Astrocyte (in vitro differentiated cells and primary cell): Measurements from ENCODE around the gene MRRF. TPM values are rescaled to one million over a fixed set of nuclear protein-coding genes. Genes with fewer than 3 reads are reported as not detected.

ENCODE experiments used
- DNase-seq: peaks from one replicate; pipeline ENCODE4 v3.0.0-alpha.2; 2010; ENCODE audit warnings: low read depth
- FAIRE-seq: peaks from 2 replicates; lab custom pipeline; 2011; peaks lifted over from hg19 to GRCh38; lab: Jason Lieb, UNC
- H2AFZ ChIP-seq: 2 replicates; pipeline ENCODE4 v1.6.0; 2012; ENCODE audit warnings: low read depth, low read length, inconsistent platforms
- H3K27ac ChIP-seq: 2 replicates; pipeline ENCODE4 v1.5.1; 2011; ENCODE audit warnings: low read depth, low read length, inconsistent platforms
- H3K27me3 ChIP-seq: 2 replicates; pipeline ENCODE4 v1.6.0; 2011; ENCODE audit warnings: low read length, inconsistent platforms; ENCODE audit not compliant: insufficient read depth
- H3K36me3 ChIP-seq: 2 replicates; pipeline ENCODE4 v1.5.1; 2011; ENCODE audit warnings: low read length, inconsistent platforms; ENCODE audit not compliant: insufficient read depth
- H3K4me1 ChIP-seq: 2 replicates; pipeline ENCODE4 v1.5.1; 2011; ENCODE audit warnings: low read length, inconsistent platforms; ENCODE audit not compliant: insufficient read depth
- H3K4me2 ChIP-seq: 2 replicates; pipeline ENCODE4 v1.6.0; 2012; ENCODE audit warnings: low read length, inconsistent platforms
- H3K4me3 ChIP-seq: 2 replicates; pipeline ENCODE4 v1.5.1; 2011; ENCODE audit warnings: low read depth, mild to moderate bottlenecking, low read length, inconsistent platforms; ENCODE audit not compliant: insufficient read depth
- H3K79me2 ChIP-seq: 2 replicates; pipeline ENCODE4 v1.6.0; 2012; ENCODE audit warnings: mild to moderate bottlenecking, low read length, inconsistent platforms; ENCODE audit not compliant: insufficient read depth
- H3K9ac ChIP-seq: 2 replicates; pipeline ENCODE4 v1.6.0; 2012; ENCODE audit warnings: mild to moderate bottlenecking, low read length, inconsistent platforms
- H3K9me3 ChIP-seq: 2 replicates; pipeline ENCODE4 v1.5.1; 2012; ENCODE audit warnings: low read depth, mild to moderate bottlenecking, low read length, inconsistent platforms; ENCODE audit not compliant: insufficient read depth
- H4K20me1 ChIP-seq: 2 replicates; pipeline ENCODE4 v1.6.0; 2012; ENCODE audit warnings: low read length, inconsistent platforms; ENCODE audit not compliant: insufficient read depth
- H3K27ac Mint-ChIP-seq: one replicate; pipeline ENCODE4 v1.8.0; 2021; ENCODE audit warnings: mild to moderate bottlenecking, mixed read lengths; ENCODE audit not compliant: unreplicated experiment
- H3K27me3 Mint-ChIP-seq: one replicate; pipeline ENCODE4 v1.8.0; 2021; ENCODE audit warnings: low read depth, mixed read lengths; ENCODE audit not compliant: unreplicated experiment
- H3K36me3 Mint-ChIP-seq: one replicate; pipeline ENCODE4 v1.8.0; 2021; ENCODE audit warnings: low read depth, mixed read lengths; ENCODE audit not compliant: unreplicated experiment
- H3K4me1 Mint-ChIP-seq: one replicate; pipeline ENCODE4 v1.8.0; 2021; ENCODE audit warnings: low read depth, mixed read lengths; ENCODE audit not compliant: unreplicated experiment
- H3K4me3 Mint-ChIP-seq: one replicate; pipeline ENCODE4 v1.8.0; 2021; ENCODE audit warnings: mild to moderate bottlenecking, moderate library complexity, mixed read lengths; ENCODE audit not compliant: unreplicated experiment
- H3K9me3 Mint-ChIP-seq: one replicate; pipeline ENCODE4 v1.8.0; 2021; ENCODE audit warnings: mild to moderate bottlenecking, mixed read lengths; ENCODE audit not compliant: unreplicated experiment
- CTCF ChIP-seq: IDR thresholded peaks from 2 replicates; pipeline ENCODE4 v1.5.1; 2011; ENCODE audit warnings: low read depth, mild to moderate bottlenecking, inconsistent platforms, low read length, moderate library complexity; ENCODE audit not compliant: insufficient read depth
- EZH2 ChIP-seq: IDR thresholded peaks from 2 replicates; pipeline ENCODE4 v1.6.1; 2012; ENCODE audit warnings: mild to moderate bottlenecking, low read length, inconsistent platforms; ENCODE audit not compliant: insufficient read depth
- total RNA-seq: library from RNA; stranded (reverse); gene quantifications from 2 replicates; pipeline ENCODE4 v1.2.1, GENCODE V29; 2021

The MRRF gene
- total RNA-seq, 1 donor from 2014 or later, result 24.0 TPM

- H3K4me3 Mint-ChIP-seq, result no peak overlapping the region
- no peak overlapping the region for H3K4me2 ChIP-seq
- FAIRE-seq (no peak), DNase-seq (no peak)
- no peak overlapping the region for H2AFZ ChIP-seq
- peaks cover 8% of the 10 kb centered on the region for H3K4me1 ChIP-seq
- peaks cover 14% of the 10 kb centered on the region for H3K9me3 Mint-ChIP-seq
- peaks cover 3% of the 10 kb centered on the region for H3K9me3 ChIP-seq
- TF ChIP-seq CTCF (no peak), EZH2 (peak; percentile 91)
- peaks cover under 1% of the 10 kb centered on the region for H4K20me1 ChIP-seq
- no peak overlapping the region for H3K27ac ChIP-seq
- no peak overlapping the region for H3K4me3 ChIP-seq
- peaks cover 53% of the 10 kb centered on the region for H3K27me3 Mint-ChIP-seq
- peak overlapping the region; percentile 38 for H3K27ac Mint-ChIP-seq
- peaks cover 90% of the 10 kb centered on the region for H3K27me3 ChIP-seq
- H3K9ac ChIP-seq, result no peak overlapping the region
- peaks cover 2% of the 10 kb centered on the region for H3K4me1 Mint-ChIP-seq
- H3K36me3 Mint-ChIP-seq, result peaks cover 3% of the 10 kb centered on the region
- H3K79me2 ChIP-seq, result no peaks in the 10 kb centered on the region
- H3K36me3 ChIP-seq, result no peaks in the 10 kb centered on the region
Observed at GRCh38 chr9:122226758-122227574, 37.7 kb upstream of the MRRF start.

GRCh38 chr9:122227575-122227900, 37.1 kb upstream of the MRRF start:
- no peak overlapping the region for H3K4me3 Mint-ChIP-seq
- H3K36me3 ChIP-seq, result no peaks in the 10 kb centered on the region
- FAIRE-seq, result no peak
- peaks cover 8% of the 10 kb centered on the region for H3K4me1 ChIP-seq
- H3K27ac Mint-ChIP-seq, result no peak overlapping the region
- peak overlapping the region; percentile 22 for H3K4me2 ChIP-seq
- peaks cover 3% of the 10 kb centered on the region for H3K36me3 Mint-ChIP-seq
- DNase-seq, result no peak
- peaks cover 2% of the 10 kb centered on the region for H3K4me1 Mint-ChIP-seq
- peaks cover 11% of the 10 kb centered on the region for H3K9me3 Mint-ChIP-seq
- no peaks in the 10 kb centered on the region for H3K79me2 ChIP-seq
- H3K27ac ChIP-seq, result no peak overlapping the region
- TF ChIP-seq CTCF (no peak), EZH2 (no peak)
- H3K27me3 Mint-ChIP-seq, result peaks cover 49% of the 10 kb centered on the region
- H4K20me1 ChIP-seq, result no peaks in the 10 kb centered on the region
- peaks cover 3% of the 10 kb centered on the region for H3K9me3 ChIP-seq
- H3K9ac ChIP-seq, result no peak overlapping the region
- H2AFZ ChIP-seq, result no peak overlapping the region
- peaks cover 86% of the 10 kb centered on the region for H3K27me3 ChIP-seq
- no peak overlapping the region for H3K4me3 ChIP-seq

GRCh38 chr9:122228191-122228567, 36.5 kb upstream of the MRRF start:
- Histone ChIP-seq H3K9me3 (peaks cover 3% of the 10 kb centered on the region), H2AFZ (no peak overlapping the region), H3K36me3 (no peaks in the 10 kb centered on the region), H3K27ac (no peak overlapping the region), H3K4me1 (peaks cover 8% of the 10 kb centered on the region), H4K20me1 (no peaks in the 10 kb centered on the region), H3K4me3 (peak overlapping the region; percentile 33), H3K27me3 (peaks cover 80% of the 10 kb centered on the region), H3K4me2 (peak overlapping the region; percentile 79), H3K9ac (no peak overlapping the region), H3K79me2 (no peaks in the 10 kb centered on the region)
- H3K27ac Mint-ChIP-seq, result no peak overlapping the region
- peaks cover 8% of the 10 kb centered on the region for H3K9me3 Mint-ChIP-seq
- peak overlapping the region; percentile 50 for H3K4me3 Mint-ChIP-seq
- H3K27me3 Mint-ChIP-seq, result peaks cover 43% of the 10 kb centered on the region
- H3K36me3 Mint-ChIP-seq, result peaks cover 3% of the 10 kb centered on the region
- FAIRE-seq (no peak), DNase-seq (no peak)
- TF ChIP-seq EZH2 (no peak), CTCF (no peak)
- peaks cover 2% of the 10 kb centered on the region for H3K4me1 Mint-ChIP-seq
